HG02610 (cell line): ENCODE measurements around the gene ELOVL6.
"Not testable (repeated sequence)": the region's sequence is repeated elsewhere in the genome, so short reads cannot be mapped to it uniquely, and the experiment has no call there.

Source experiments
- ATAC-seq: cut with Tn5 transposase; IDR thresholded peaks from one replicate; pipeline ENCODE4 v1.9.1; 2021; ENCODE audit warnings: mild to moderate bottlenecking, moderate library complexity; ENCODE audit not compliant: unreplicated experiment

Gene ELOVL6

DNA sequence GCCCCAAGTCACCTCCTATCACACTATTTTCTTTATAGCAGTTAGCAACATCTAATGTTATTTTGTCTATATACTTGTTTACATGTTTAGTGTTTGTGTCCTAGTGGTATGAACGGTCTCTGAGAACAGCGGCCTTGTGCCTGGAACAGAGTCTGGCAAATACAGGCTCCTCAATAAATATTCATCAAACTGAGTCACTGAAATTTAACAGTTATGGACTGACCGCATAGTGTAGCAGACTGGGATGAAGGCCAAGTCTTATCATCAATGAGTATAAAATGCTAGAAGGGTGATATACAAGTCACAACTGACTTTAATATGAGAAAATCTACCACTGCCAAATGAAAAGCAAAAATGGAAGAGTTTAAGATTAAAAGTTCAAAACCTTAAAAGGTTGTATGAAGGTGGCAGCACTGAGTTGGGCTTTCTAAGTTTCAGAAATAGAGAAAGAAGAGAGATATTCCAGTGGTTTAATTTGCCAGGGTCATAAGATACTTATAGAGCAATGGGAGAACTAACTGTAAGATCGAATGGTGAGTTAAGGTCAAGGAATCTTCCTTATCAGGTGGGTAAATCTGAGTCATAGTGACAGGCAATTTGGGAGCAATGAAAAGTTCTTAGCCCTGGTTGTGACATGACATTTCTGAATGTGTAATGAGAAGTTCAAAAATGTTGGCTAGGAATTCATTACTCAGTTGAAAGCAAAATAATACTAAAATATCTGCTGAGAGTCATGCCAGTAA lies 34.9 kb downstream of the ELOVL6 start:
- no peak for ATAC-seq

DNA sequence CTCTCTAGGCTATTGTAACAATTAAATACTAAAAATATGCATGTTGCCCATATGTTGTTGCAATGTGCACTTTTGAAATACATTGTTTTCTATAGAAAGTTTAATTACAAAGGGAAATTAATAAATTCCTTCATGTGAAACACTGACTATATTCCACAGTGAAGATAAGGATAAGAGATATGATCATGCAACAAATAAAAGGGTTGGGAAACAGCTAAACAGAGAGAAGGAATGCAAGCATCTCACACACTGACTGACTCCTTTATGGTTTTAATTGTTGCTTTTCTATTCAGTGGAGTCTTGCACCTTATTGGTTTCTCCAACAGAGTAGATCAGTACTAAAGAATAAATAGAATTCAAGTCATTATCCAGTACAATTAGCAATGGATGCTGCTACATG lies 37.8 kb downstream of the ELOVL6 start:
- no peak for ATAC-seq

GRCh38 chr4:110159541-110159940 lies 38.9 kb downstream of the ELOVL6 start:
- no peak for ATAC-seq

GRCh38 chr4:110157580-110157979 lies 40.8 kb downstream of the ELOVL6 start:
- ATAC-seq = no peak

DNA sequence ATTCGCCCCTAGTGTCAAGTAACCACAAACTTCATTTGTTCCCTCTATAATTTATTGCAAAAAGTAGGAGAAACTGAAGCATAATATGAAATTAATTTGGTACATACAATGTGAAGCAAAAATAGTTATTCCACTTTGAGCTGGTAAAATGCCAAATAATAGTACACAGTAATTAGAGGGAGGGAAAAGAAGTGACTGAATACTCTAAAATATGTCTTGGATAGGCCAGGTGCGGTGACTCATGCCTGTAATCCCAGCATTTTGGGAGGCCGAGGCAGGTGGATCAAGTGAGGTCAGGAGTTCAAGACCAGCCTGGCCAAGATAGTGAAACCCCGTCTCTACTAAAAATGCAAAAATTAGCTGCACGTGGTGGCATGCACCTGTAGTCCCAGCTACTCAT lies 41.2 kb downstream of the ELOVL6 start:
- ATAC-seq = not testable (repeated sequence)

- no peak for ATAC-seq
Observed at GRCh38 chr4:110156442-110156841, 42.0 kb downstream of the ELOVL6 start.

GRCh38 chr4:110155654-110156053 lies 42.8 kb downstream of the ELOVL6 start:
- no peak for ATAC-seq

- ATAC-seq = peak; percentile 59
Observed at GRCh38 chr4:110154582-110154981, 43.8 kb downstream of the ELOVL6 start.

DNA sequence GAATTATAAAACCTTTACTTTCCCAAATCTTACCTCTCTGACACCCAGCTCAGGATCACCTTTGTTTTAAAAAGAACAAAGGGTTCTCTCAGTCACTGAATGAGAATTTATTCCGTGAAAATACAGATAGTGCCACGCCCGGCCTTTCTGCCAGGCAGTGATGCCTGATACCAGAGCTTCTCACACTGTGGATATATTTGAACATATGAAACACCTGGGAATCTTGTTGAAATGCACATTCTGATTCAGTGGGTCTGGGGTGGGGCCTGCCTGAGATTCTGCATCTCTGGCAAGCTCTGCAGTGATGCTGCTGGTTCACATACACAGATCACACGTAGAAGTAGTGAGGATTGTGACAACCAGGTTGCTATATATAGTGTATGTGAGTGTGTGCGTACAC lies 46.0 kb downstream of the ELOVL6 start:
- ATAC-seq = no peak

DNA sequence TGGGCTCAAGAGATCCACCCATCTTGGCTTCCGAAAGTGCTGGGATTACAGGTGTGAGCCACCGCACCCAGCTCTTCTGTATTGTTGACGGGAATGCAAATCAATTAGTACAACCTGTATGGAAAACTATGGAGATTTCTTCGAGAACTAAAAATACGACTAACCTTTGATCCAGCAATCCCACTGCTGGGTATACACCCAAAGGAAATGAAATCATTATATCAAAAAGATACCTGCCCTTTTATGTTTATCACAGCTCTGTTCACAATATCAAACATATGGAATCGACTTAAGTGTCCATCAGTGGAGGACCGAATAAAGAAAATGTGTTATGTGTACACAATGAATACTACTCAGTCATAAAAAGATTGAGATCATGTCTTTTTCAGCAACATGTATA lies 49.3 kb downstream of the ELOVL6 start:
- no peak for ATAC-seq

DNA sequence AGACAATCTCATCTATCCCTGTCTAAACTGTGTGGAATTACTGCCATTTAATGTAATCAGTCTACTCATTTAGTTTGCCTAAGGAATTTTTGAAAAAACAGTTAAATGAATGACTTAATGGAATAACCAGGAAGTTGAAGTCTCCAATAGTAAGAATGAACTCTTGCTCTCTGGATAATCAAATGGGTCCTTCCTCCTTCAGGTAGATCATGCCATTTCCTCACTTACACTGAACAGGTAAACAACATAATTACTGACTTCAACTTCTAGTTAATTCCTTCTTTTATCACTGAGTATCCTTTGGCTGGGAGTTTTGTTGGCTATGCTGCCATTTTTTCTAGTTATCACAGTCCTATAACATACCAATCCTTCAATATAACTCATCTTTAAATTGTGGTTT lies 56.0 kb downstream of the ELOVL6 start:
- no peak for ATAC-seq

GRCh38 chr4:110139815-110140214 lies 58.6 kb downstream of the ELOVL6 start:
- ATAC-seq = no peak

DNA sequence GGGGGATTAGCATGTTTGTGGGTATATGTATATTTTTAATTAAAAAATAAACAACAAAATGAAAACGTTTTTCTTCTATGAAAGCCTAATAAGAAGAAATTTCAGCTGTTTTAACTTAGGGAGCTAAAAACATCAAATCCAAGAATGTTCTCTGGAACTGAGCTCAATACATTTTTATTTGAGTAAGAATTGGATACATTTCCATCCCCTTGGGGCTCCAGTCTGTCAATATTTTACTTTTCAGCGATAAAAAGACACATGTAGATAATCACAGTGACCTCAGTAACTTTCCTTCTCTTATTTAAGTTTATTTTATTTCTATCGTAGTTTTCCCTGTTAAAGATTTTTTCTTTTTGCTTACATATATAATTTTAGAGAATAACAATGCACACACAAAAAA lies 59.3 kb downstream of the ELOVL6 start:
- no peak for ATAC-seq

DNA sequence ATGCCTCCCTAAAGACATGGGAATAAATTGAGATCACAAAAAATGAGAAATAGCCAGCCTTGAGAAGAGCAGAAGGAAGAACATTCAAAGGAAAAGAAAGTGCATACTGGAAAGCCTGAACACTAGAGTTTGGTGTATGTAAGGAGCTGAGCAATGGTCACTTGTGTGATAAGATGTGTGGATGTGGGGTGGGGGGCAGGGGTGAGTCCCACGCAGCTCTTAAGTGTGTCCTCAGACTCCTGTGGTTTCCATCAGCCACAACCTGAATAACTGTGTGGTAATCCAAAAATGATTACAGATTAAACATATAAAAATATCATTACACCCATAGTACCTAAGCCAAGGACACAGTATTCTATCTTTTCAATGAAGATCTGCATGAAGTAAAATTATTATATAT lies 59.9 kb downstream of the ELOVL6 start:
- no peak for ATAC-seq

DNA sequence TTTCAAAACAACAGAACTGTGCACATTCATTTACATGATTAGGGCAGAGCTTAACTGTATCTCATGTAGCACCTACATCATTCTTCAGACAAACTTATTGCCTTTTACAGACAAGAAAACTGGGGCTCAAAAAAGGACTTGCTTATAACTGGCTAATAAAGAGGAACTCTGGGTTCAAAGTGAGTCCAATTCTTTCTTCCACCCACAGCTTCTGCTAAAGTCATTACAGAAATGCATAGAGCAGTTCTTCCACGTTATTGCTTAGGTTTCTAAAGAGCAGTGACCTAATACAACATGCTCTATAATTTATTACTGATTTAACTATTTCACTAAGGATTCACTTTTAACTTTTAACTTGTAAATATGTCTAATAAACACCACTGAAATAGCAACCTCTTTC lies 60.6 kb downstream of the ELOVL6 start:
- ATAC-seq = no peak

- no peak for ATAC-seq
Observed at GRCh38 chr4:110135523-110135922, 62.9 kb downstream of the ELOVL6 start.

GRCh38 chr4:110135076-110135475 lies 63.3 kb downstream of the ELOVL6 start:
- ATAC-seq = no peak

GRCh38 chr4:110134269-110134869 lies 64.0 kb downstream of the ELOVL6 start:
- ATAC-seq = no peak

- ATAC-seq = no peak
Observed at GRCh38 chr4:110132816-110133719, 65.3 kb downstream of the ELOVL6 start.

DNA sequence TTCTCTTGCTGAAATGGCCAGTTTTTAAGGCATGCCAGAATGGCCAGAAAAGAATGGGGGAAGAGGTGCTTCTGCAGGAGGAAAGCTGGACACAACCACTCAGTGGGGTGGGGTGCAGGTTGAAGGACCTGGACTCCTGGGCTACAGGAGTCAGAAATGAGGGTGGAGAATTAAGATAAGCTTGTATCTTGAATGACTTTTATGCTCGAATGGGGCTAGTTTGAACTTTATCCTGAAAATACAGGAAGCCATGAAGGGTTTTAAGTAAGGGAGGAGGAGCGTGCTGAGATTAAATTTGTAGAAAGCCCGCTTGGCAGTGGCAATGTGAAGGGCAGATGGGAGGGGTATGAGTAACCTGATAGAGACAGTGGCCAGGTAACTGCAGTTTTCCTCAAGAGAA lies 66.5 kb downstream of the ELOVL6 start:
- ATAC-seq = no peak

DNA sequence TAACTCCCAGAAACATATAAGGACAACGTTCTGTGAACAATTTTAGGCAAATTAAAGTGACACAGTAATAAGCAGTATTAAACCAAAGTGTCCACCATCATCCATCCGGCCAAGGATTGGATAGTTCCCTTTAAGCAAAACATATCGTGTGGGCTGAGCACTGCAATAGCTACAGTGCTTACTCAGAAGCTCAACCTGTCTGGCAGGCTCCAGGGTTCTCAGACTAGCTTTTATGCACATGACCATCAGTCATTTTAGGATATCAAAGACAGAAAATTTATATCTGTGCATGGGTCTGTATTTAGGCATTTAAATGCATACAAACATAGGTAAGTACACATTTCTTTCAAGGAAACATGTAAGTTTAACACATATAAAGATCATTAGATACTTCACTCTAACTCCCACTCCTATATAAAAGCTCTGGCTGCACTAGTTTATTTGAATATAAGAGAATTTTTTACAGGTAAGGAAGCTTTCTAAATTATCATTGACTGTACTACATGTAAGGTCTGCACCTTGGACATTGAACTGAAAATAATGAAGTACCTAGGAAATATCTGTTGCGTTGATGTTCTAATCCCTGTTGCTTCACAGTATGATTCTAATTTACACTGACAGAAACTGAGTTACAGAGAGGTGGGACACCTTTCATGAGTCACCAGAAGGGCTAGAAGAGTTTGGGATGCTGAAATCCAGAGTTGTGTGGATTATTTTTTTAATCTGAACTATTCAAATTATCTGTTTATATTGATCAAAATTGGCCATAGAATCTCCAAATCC lies 67.6 kb downstream of the ELOVL6 start:
- ATAC-seq = no peak
